GM10847 (cell line): ENCODE measurements around the gene SLC5A10.

Experiments
- POLR2A ChIP-seq: IDR thresholded peaks from 2 replicates; pipeline ENCODE4 v1.6.1; 2011; ENCODE audit not compliant: insufficient read length; ENCODE audit errors: extremely low read depth

The SLC5A10 gene

DNA sequence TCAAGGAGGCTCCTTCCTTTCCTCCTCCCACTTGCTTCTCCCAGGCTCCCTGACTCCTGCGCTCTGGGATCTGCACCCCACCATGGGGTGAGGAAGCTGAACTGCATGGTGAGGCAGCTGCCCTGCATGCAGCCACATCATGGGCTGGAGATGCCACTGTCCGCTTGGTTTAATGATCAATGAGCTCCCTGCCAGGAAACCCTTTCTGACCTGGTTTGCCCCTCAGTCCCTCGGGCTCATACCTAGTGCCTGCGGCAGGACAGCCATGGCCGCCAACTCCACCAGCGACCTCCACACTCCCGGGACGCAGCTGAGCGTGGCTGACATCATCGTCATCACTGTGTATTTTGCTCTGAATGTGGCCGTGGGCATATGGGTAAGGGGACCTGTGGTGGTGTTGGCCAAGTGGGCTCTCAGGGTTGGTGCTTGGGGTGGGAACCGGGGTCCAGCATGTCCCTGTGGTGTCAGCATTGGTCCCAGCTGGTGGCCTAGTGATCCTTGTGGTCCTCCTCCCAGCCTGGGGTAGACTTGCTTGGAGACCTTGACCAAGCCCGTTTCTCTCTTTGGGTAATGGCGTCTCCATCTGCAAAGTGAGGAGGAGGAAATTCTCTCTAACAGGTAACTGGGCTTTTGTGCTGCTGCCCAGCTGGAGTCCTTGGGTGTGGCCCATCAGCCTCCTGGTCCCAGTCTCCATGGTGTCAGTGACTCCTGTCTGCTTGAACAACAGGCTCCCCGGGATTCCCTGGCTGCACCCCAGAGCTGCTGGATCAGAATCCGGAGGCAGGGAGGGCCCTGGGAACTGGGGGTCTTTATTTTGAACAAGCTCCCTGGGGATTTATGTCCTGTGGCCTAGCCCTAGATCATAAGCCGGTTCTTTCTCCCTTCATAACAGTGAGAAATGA is at the start of gene SLC5A10:
Gene SLC5A10 (plus strand): TSS at position 225 of the 902 bp plus-strand sequence. CDS start 41 bp downstream, at position 266.
- TF ChIP-seq POLR2A = no peak

DNA sequence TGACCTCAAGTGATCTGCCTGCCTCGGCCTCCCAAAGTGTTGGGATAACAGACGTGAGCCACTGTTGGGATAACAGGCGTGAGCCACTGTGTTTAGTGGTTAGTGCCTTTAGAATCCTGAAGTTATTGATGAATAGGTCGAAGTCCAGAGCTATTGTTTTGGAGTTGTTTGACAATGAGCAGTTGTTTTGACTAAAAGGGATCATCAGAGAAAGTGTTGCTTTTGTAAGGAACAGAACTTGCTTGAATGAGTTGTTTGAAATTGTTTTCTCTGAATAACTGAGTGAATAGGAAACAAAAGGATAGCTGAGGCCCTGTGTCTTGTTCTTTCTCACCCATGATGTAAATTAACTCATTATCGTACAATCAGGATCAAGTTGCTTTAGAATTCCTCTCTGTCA is 47.5 kb upstream of the SLC5A10 start:
- TF ChIP-seq POLR2A = no peak

- no peak for TF ChIP-seq POLR2A
These were observed 46.7 kb upstream of the SLC5A10 start for GRCh38 chr17:18905226-18905625.

DNA sequence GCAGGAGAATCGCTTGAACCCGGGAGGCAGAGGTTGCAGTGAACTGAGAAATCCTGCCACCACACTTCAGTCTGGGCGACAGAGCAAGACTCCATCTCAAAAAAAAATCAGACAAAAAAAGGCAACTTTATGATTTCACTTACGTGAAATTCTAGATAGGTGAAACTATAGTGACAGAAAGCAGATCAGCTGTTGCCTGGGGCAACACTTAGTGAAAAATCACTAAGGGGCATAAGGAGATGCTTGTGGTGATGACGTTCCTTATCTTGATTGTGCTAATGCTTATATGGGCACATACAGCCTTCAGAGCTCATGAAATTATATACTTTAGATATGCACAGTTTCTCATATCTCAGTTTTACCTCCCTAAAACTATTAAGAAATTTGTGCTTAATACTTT is 41.6 kb upstream of the SLC5A10 start:
- TF ChIP-seq POLR2A = no peak

DNA sequence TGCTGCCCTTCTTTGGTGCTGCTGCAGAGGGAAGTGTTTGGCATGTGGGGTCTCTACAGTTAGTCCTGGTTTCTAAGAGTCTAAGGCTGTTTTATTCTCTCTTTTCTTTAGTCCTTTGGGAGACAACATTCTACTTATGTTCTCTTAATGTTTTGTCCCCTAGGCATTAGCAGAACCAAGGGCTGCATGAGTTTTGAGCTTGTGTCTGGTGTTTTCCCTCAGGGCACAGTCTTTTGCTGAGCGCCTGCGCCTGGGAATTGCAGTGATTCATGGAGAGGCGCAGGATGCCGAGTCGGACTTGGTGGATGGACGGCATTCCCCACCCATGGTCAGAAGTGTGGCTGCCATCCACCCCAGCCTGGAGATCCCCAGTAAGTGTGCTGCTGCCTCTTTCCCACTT is 41.1 kb upstream of the SLC5A10 start:
- no peak for TF ChIP-seq POLR2A

DNA sequence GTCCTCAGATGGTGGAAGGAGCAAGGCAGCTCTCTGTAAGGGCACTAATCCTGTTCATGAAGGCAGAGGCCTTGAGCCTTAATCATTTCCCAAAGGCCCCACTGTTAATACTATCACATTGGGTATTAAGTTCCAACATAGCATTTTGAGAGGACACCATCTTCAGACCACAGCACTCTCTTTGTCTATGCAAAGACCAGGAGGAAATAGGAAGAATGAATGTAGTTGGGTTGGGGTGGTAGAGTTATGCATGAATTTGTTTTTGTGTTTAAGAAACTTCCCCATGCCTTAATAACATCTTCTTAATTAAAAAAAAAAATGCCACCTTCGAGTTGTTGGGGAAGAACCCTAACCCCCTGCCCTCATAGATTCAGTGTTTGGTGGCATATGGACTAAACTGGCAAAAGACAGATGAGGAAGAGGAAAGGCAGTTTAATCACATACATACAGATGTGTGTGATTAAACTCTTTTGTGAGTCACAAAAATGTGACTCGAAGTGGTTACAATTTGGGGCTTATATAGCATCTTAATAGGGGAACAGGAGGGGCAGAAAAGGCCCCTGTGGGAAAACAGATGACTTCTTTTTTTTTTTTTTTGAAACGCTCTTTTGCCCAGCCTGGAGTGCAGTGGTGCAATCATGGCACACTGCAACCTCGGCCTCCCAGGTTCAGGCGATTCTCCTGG is 35.0 kb upstream of the SLC5A10 start:
- no peak for TF ChIP-seq POLR2A

- TF ChIP-seq POLR2A = no peak
These were observed 34.4 kb upstream of the SLC5A10 start for GRCh38 chr17:18917506-18918032.

DNA sequence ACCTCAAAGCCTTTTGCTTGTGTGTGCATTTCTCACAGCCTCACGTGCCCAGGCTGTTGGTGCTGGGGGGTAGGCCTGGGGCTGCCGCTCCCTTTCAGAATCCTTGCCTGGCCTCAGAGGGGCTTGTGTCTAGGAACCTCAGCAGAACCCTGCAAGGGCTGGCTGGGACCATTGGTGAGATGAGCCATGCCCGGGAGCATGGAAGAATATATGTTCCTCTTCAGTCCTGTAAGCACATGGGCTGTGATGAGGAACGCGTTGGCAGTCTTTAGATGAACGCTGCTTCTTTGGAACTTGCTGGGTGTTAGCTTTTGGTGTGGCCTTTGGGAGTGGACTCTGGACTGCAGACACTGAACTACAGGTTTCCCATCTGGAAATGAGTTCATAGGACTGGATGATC is 32.0 kb upstream of the SLC5A10 start:
- TF ChIP-seq POLR2A = no peak

DNA sequence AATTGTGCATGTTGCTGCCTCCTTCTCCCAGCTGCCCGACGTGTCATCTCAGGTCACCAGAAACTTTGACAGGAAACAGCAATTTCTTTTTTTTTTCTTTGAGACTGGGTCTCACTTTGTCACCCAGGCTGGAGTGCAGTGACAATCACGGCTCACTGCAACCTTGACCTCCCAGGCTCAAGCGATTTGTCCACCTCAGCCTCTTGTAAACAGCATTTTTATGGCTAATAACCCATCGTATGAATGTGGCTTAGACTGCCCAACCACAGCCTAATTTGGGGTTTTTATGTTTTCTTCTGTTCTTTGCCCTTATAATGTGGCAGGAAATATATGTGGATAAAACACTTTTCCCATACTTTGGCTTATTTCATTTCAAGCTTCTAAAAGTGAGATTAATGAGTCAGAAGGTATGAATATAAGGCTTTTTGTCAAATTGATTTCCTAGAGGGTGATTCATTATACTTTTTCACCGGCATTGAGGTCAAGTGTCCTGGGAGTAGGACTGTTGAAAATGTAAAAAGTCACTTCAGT is 31.0 kb upstream of the SLC5A10 start:
- TF ChIP-seq POLR2A = no peak

- TF ChIP-seq POLR2A = no peak
These were observed 30.5 kb upstream of the SLC5A10 start for GRCh38 chr17:18921485-18921884.

DNA sequence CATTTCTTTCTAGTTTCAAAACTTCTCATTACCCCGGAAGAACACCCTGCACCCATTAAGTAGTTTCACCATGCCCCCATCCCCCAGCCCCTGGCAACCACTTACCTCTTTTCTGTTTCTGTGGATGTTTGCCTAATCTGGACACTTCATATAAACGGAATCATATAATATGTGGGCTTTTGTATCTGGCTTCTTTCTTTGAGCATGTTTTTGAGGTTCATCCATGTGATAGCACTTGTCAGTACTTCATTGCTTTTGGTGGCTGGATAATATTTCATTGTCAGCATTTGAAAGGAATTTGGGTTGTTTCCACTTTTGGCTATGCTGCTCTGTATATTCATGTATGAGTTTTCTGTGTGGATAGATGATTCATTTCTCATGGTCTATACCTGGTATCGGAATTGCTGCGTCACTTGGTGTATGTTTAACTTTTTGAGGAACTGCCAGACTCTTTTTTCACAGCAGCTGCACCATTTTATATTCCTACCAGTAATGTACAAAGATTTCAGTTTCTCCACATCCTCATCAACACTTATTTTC is 30.0 kb upstream of the SLC5A10 start:
- TF ChIP-seq POLR2A = no peak

DNA sequence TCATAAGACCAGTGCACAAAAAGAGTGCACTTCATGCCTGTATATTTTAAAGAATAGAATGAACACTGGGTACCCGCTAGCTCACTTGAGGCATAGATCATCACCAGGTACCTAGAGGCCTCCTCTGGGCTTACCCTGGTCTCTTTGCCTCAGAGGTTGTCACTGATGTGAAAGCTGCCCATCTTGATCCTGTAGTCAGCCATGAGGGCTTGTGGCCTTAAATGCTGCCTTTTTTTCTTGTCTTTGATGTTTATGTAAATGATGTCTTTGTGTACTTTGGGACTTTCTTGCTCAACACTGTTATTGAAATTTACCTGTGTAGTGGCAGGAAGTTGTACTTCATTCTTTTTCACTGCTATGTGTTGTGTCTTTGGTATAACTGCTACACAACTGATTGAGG is 26.8 kb upstream of the SLC5A10 start:
- no peak for TF ChIP-seq POLR2A

- no peak for TF ChIP-seq POLR2A
These were observed 23.3 kb upstream of the SLC5A10 start for GRCh38 chr17:18928628-18929125.

DNA sequence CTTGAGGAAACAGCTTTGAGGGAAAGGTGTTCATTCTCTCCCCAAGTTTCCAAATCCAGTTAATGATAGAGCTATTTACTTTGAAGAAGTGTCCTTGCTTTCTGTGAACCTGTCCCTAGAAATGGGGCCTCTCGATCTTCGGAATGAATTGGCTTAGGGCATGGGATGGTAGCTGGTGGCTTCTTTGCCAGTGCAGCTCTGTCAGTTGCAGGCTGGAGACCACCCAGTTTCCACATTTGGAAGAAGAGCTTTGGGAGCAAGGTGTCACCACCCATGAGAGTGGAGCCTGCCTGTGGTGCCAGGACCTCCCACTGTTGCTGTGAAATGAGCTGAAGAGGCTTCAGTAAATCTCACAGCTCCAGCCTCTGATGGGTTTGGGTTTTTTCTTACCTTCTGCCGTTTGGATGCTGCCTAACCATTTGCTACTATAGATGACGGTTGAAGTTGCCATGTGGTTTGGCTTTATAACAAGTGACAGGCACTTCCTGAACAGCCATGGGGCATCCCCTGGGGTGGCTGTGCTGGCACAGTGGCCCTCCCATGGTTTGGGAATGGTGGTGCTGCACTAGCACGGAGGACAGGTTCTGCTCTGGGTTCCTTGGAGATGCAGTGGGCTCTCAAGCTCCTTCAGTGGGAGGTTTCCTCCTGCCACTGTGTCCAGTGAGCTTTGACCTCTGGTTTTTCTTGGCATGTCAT is 19.5 kb upstream of the SLC5A10 start:
- no peak for TF ChIP-seq POLR2A
